ENCODE results near the gene HK1.

HK1 gene

DNA sequence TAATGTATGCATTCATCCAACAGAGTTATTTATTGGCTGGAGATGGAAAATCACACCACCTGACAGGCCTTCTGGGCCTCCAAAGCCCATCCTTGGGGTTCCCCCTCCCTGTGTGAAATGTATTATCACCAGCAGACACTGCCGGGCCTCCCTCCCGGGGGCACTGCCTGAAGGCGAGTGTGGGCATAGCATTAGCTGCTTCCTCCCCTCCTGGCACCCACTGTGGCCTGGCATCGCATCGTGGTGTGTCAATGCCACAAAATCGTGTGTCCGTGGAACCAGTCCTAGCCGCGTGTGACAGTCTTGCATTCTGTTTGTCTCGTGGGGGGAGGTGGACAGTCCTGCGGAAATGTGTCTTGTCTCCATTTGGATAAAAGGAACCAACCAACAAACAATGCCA lies 123.1 kb downstream of the HK1 start:
- no peak overlapping the region for H2AFZ ChIP-seq (ENCODE audit: insufficient read depth, low read length, poor library complexity)
- peaks cover 46 to 49% of the 10 kb centered on the region in 2 experiments for H3K36me3 ChIP-seq (ENCODE audit: control insufficient read depth in 1 of 2, insufficient read depth in 2 of 2, low read length in 2 of 2)
- H3K4ac ChIP-seq (ENCODE audit: low read depth, low read length): no peak overlapping the region
- no peaks in the 10 kb centered on the region for H3K9me3 ChIP-seq (ENCODE audit: insufficient read depth, low read depth, low read length)
- H3K14ac ChIP-seq (ENCODE audit: low read length): no peak overlapping the region
- no peaks in the 10 kb centered on the region for H3K79me1 ChIP-seq (ENCODE audit: low read length)
- no peak for DNase-seq
- H3K4me3 ChIP-seq (ENCODE audit: low read depth, low read length): no peak overlapping the region
- no peak overlapping the region for H2BK5ac ChIP-seq (ENCODE audit: low read depth, low read length, poor library complexity)
- no peak overlapping the region for H4K12ac ChIP-seq (ENCODE audit: low read depth, low read length)
- H2BK12ac ChIP-seq (ENCODE audit: low read length): no peak overlapping the region
- H3K9ac ChIP-seq (ENCODE audit: low read length): no peak overlapping the region
- no peak overlapping the region for H3K4me2 ChIP-seq (ENCODE audit: low read length)
- H3K18ac ChIP-seq (ENCODE audit: low read length): no peak overlapping the region
- no peak overlapping the region for H2AK5ac ChIP-seq (ENCODE audit: low read length)
- no CpG with 5 or more reads among the region's 11 CpGs for WGBS (ENCODE audit: extremely low coverage, insufficient coverage, insufficient read length)
- no peak overlapping the region for H3K23ac ChIP-seq (ENCODE audit: low read length)
- H2BK120ac ChIP-seq (ENCODE audit: insufficient read depth, low read length, poor library complexity): no peak overlapping the region
- no peaks in the 10 kb centered on the region for H3K79me2 ChIP-seq (ENCODE audit: control insufficient read depth, insufficient read depth, low read length, poor library complexity)
- no peak overlapping the region for H3K27ac ChIP-seq (ENCODE audit: low read depth, low read length)
- no peaks in the 10 kb centered on the region for H3K27me3 ChIP-seq (ENCODE audit: insufficient read depth, low read length)
- H4K91ac ChIP-seq (ENCODE audit: low read depth, low read length): no peak overlapping the region
- H4K8ac ChIP-seq (ENCODE audit: low read depth, low read length): no peak overlapping the region
- peaks cover 0 to 3% of the 10 kb centered on the region in 2 experiments for H3K4me1 ChIP-seq (ENCODE audit: control insufficient read depth in 1 of 2, insufficient read depth in 2 of 2, low read length in 2 of 2)

DNA sequence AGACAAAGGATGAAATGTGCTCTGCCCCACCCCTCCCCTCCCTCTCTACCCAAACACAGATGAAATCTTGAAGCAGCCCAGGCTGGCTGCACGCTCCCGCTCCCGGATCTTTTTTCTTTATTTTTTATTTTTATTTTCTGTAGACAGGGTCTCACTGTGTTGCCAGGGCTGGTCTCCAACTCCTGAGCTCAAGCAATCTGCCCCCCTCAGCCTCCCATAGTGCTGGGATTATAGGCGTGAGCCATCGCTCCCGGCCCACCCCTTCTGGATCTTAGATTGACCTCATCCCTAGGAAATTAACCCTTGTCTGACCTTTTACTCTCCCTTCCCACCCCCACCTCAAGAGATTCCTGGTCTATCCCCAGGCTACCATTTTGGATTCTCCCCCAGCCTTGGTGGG lies 124.1 kb downstream of the HK1 start:
- peaks cover 3 to 4% of the 10 kb centered on the region in 2 experiments for H3K4me1 ChIP-seq (ENCODE audit: control insufficient read depth in 1 of 2, insufficient read depth in 2 of 2, low read length in 2 of 2)
- H3K36me3 ChIP-seq (ENCODE audit: control insufficient read depth in 1 of 2, insufficient read depth in 2 of 2, low read length in 2 of 2): peaks cover 42 to 49% of the 10 kb centered on the region in 2 experiments
- no peak overlapping the region for H3K18ac ChIP-seq (ENCODE audit: low read length)
- no peak overlapping the region for H3K4me2 ChIP-seq (ENCODE audit: low read length)
- H2BK5ac ChIP-seq (ENCODE audit: low read depth, low read length, poor library complexity): no peak overlapping the region
- no peak overlapping the region for H3K14ac ChIP-seq (ENCODE audit: low read length)
- no peaks in the 10 kb centered on the region for H3K9me3 ChIP-seq (ENCODE audit: insufficient read depth, low read depth, low read length)
- H4K8ac ChIP-seq (ENCODE audit: low read depth, low read length): no peak overlapping the region
- no peak overlapping the region for H4K91ac ChIP-seq (ENCODE audit: low read depth, low read length)
- H3K9ac ChIP-seq (ENCODE audit: low read length): no peak overlapping the region
- no peak overlapping the region for H3K4me3 ChIP-seq (ENCODE audit: low read depth, low read length)
- H2AFZ ChIP-seq (ENCODE audit: insufficient read depth, low read length, poor library complexity): no peak overlapping the region
- no peaks in the 10 kb centered on the region for H3K27me3 ChIP-seq (ENCODE audit: insufficient read depth, low read length)
- no peak overlapping the region for H3K27ac ChIP-seq (ENCODE audit: low read depth, low read length)
- DNase-seq: no peak
- H3K23ac ChIP-seq (ENCODE audit: low read length): no peak overlapping the region
- no peaks in the 10 kb centered on the region for H3K79me1 ChIP-seq (ENCODE audit: low read length)
- H3K4ac ChIP-seq (ENCODE audit: low read depth, low read length): no peak overlapping the region
- H2AK5ac ChIP-seq (ENCODE audit: low read length): no peak overlapping the region
- no peak overlapping the region for H2BK120ac ChIP-seq (ENCODE audit: insufficient read depth, low read length, poor library complexity)
- no peak overlapping the region for H2BK12ac ChIP-seq (ENCODE audit: low read length)
- H3K79me2 ChIP-seq (ENCODE audit: control insufficient read depth, insufficient read depth, low read length, poor library complexity): no peaks in the 10 kb centered on the region
- no CpG with 5 or more reads among the region's 6 CpGs for WGBS (ENCODE audit: extremely low coverage, insufficient coverage, insufficient read length)
- no peak overlapping the region for H4K12ac ChIP-seq (ENCODE audit: low read depth, low read length)

DNA sequence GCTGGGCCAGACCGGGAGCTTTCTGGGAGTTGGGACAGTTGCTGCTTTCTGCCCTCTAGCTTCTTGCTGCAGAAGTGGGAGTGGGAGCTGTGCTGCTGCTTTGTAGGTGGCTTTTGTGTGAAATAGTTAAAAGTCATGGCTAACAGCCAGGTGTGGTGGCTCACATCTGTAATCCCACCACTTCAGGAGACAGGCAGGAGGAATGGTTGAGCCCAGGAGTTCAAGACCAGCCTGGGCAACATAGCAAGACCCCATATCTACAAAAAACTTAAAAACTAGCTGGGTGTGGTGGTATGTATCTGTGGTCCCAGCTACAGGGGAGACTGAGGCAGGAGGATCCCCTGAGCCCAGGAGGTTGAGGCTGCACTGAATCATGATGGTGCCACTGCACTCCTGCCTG lies 124.8 kb downstream of the HK1 start:
- H4K8ac ChIP-seq (ENCODE audit: low read depth, low read length): no peak overlapping the region
- H3K79me2 ChIP-seq (ENCODE audit: control insufficient read depth, insufficient read depth, low read length, poor library complexity): no peaks in the 10 kb centered on the region
- no peak overlapping the region for H3K4me2 ChIP-seq (ENCODE audit: low read length)
- no peaks in the 10 kb centered on the region for H3K9me3 ChIP-seq (ENCODE audit: insufficient read depth, low read depth, low read length)
- no peaks in the 10 kb centered on the region for H3K79me1 ChIP-seq (ENCODE audit: low read length)
- peaks cover 3 to 4% of the 10 kb centered on the region in 2 experiments for H3K4me1 ChIP-seq (ENCODE audit: control insufficient read depth in 1 of 2, insufficient read depth in 2 of 2, low read length in 2 of 2)
- H3K27me3 ChIP-seq (ENCODE audit: insufficient read depth, low read length): no peaks in the 10 kb centered on the region
- WGBS (ENCODE audit: extremely low coverage, insufficient coverage, insufficient read length): no CpG with 5 or more reads among the region's 1 CpG
- H3K4me3 ChIP-seq (ENCODE audit: low read depth, low read length): no peak overlapping the region
- no peak overlapping the region for H2AFZ ChIP-seq (ENCODE audit: insufficient read depth, low read length, poor library complexity)
- peaks cover 42 to 49% of the 10 kb centered on the region in 2 experiments for H3K36me3 ChIP-seq (ENCODE audit: control insufficient read depth in 1 of 2, insufficient read depth in 2 of 2, low read length in 2 of 2)
- H3K4ac ChIP-seq (ENCODE audit: low read depth, low read length): no peak overlapping the region
- no peak overlapping the region for H3K9ac ChIP-seq (ENCODE audit: low read length)
- no peak overlapping the region for H3K18ac ChIP-seq (ENCODE audit: low read length)
- no peak overlapping the region for H2AK5ac ChIP-seq (ENCODE audit: low read length)
- no peak overlapping the region for H2BK5ac ChIP-seq (ENCODE audit: low read depth, low read length, poor library complexity)
- no peak overlapping the region for H4K12ac ChIP-seq (ENCODE audit: low read depth, low read length)
- H3K27ac ChIP-seq (ENCODE audit: low read depth, low read length): no peak overlapping the region
- DNase-seq: no peak
- H3K23ac ChIP-seq (ENCODE audit: low read length): no peak overlapping the region
- no peak overlapping the region for H3K14ac ChIP-seq (ENCODE audit: low read length)
- no peak overlapping the region for H2BK12ac ChIP-seq (ENCODE audit: low read length)
- H2BK120ac ChIP-seq (ENCODE audit: insufficient read depth, low read length, poor library complexity): no peak overlapping the region
- H4K91ac ChIP-seq (ENCODE audit: low read depth, low read length): no peak overlapping the region

DNA sequence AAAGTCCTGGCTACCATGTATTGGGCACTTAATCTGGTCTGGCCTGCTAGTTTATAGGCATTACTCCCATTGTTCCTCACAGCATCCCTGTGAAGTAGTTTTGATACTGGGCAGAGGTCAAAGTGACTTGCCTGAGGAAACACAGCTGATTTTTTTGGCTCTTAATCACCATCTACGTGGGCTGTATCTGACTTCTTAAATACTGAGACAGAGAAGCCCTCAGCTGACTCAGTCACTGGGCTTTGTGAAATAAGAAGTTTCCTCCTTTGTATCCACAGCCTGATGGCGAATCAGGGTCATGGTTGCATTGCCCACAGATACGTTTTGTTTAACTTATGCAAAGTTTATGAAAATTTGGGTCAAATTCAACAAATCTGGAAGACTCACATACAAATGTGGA lies 125.2 kb downstream of the HK1 start:
- no CpG with 5 or more reads among the region's 3 CpGs for WGBS (ENCODE audit: extremely low coverage, insufficient coverage, insufficient read length)

More for the DNA sequence above, 125.2 kb downstream of the HK1 start:
- H3K79me1 ChIP-seq (ENCODE audit: low read length): no peaks in the 10 kb centered on the region
- H3K27ac ChIP-seq (ENCODE audit: low read depth, low read length): no peak overlapping the region
- H4K8ac ChIP-seq (ENCODE audit: low read depth, low read length): no peak overlapping the region
- no peak overlapping the region for H3K9ac ChIP-seq (ENCODE audit: low read length)
- H3K79me2 ChIP-seq (ENCODE audit: control insufficient read depth, insufficient read depth, low read length, poor library complexity): no peaks in the 10 kb centered on the region
- no peak overlapping the region for H2AK5ac ChIP-seq (ENCODE audit: low read length)
- no peaks in the 10 kb centered on the region for H3K27me3 ChIP-seq (ENCODE audit: insufficient read depth, low read length)
- no peak overlapping the region for H3K23ac ChIP-seq (ENCODE audit: low read length)
- no peak overlapping the region for H2BK12ac ChIP-seq (ENCODE audit: low read length)
- DNase-seq: no peak
- no peak overlapping the region for H2BK120ac ChIP-seq (ENCODE audit: insufficient read depth, low read length, poor library complexity)
- H3K4me1 ChIP-seq (ENCODE audit: control insufficient read depth in 1 of 2, insufficient read depth in 2 of 2, low read length in 2 of 2): peaks cover 3 to 4% of the 10 kb centered on the region in 2 experiments
- no peak overlapping the region for H3K4ac ChIP-seq (ENCODE audit: low read depth, low read length)
- no peak overlapping the region for H3K14ac ChIP-seq (ENCODE audit: low read length)
- no peak overlapping the region for H3K4me2 ChIP-seq (ENCODE audit: low read length)
- H3K4me3 ChIP-seq (ENCODE audit: low read depth, low read length): no peak overlapping the region
- H2BK5ac ChIP-seq (ENCODE audit: low read depth, low read length, poor library complexity): no peak overlapping the region
- no peaks in the 10 kb centered on the region for H3K9me3 ChIP-seq (ENCODE audit: insufficient read depth, low read depth, low read length)
- H4K12ac ChIP-seq (ENCODE audit: low read depth, low read length): no peak overlapping the region
- H4K91ac ChIP-seq (ENCODE audit: low read depth, low read length): no peak overlapping the region
- H3K18ac ChIP-seq (ENCODE audit: low read length): no peak overlapping the region
- H2AFZ ChIP-seq (ENCODE audit: insufficient read depth, low read length, poor library complexity): no peak overlapping the region
- peaks cover 40 to 46% of the 10 kb centered on the region in 2 experiments for H3K36me3 ChIP-seq (ENCODE audit: control insufficient read depth in 1 of 2, insufficient read depth in 2 of 2, low read length in 2 of 2)
